Measurements from ENCODE around the gene ARHGEF4. TPM values are rescaled to one million over a fixed set of nuclear protein-coding genes. Genes with fewer than 3 reads are reported as not detected.

Gene ARHGEF4
- total and polyA plus RNA-seq, 10 of the 15 experiments (the other 5 are each of a cell fraction or from before 2014, with no cell fraction given) = 0.02 to 0.24 (median 0.16) TPM; not detected in 6

DNA sequence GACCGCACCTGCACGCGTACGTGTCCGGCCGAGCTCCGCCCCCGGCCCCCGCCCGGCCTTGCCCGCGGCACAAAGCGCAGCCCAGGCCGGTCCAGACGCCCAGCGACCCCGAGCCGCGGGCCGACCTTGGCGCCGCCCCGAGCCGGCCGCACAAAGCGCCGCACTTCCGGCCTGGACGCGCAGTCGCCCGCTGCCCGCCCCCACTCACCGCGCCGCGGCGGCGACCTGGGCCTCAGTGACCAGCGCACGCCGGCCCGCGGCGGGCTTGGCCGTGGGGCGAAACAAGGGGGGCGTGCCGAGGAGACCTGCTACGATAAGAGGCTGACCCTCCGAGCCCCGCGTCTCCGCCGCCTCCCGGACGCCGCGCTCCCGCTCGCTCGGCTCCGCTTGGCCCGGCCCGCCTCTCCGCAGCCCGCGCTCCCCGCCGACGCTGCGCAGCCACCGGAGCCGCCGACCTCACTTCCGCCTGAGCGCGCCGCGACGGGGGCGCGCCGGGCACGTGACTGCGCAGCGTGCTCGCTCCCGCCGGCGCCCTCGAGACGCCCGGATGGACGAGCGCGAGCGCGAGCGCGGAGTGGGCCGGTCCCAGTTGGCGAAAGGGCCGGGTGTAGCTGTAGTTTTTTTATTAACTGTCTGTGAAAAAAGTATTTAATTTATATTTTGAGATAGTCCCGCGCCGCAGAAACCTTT, 256.4 kb downstream of the ARHGEF4 start, which contains the start of gene FAM168B:
Gene FAM168B, minus strand, starts transcription at position 455 of the 690 bp plus-strand sequence. CDS start 10,814 bp downstream, outside the sequence.
- under 1% methylated on average over 88 of the region's 107 CpGs for WGBS (ENCODE audit: insufficient coverage, insufficient replicate concordance, low lambda C conversion rate, missing lambda C conversion rate)
- ChIA-PET POLR2A (interaction anchor here (0.8 to 2.5 kb wide), 3 partner anchors 11 to 19 kb away, joined by 3 to 45 read pairs (median 4); partner anchors contain the start of gene PLEKHB2), RAD21 (ENCODE audit: unreplicated experiment) (interaction anchor here (0.9 to 2.7 kb wide), 3 partner anchors 11 to 37 kb away, joined by 4 to 18 read pairs (median 4); partner anchors contain the start of gene PLEKHB2), CTCF (interaction anchor here (1.2 to 3.9 kb wide), 4 partner anchors 10 to 298 kb away, joined by 3 to 31 read pairs (median 4); partner anchors contain the start of gene PLEKHB2), SMC1A (ENCODE audit: uncharacterized antibody, unreplicated experiment) (interaction anchor here (0.8 to 5.2 kb wide), 6 partner anchors 9 to 436 kb away, joined by 4 to 34 read pairs (median 4); partner anchors contain the start of gene PLEKHB2)
- in situ Hi-C loops (cut with MboI) = no loop called here
- ATAC-seq (peak; percentile 87), FAIRE-seq (no peak), DNase-seq (ENCODE audit: low read depth, low spot score) (peak; percentile 27)
- H3K36me3 ChIP-seq (ENCODE audit: control insufficient read depth in 2 of 2, insufficient read depth in 2 of 2, low read length in 1 of 2) = no peaks in the 10 kb centered on the region
- peak within 1 kb of the TSS; percentile 85 for H3K9ac ChIP-seq (ENCODE audit: control insufficient read depth, insufficient read depth, low read length)
- no peaks in the 10 kb centered on the region for H4K20me1 ChIP-seq (ENCODE audit: control insufficient read depth, insufficient read depth)
- H3K79me2 ChIP-seq (ENCODE audit: control insufficient read depth, insufficient read depth, low read length) = peaks cover 45% of the 10 kb centered on the region
- peak within 1 kb of the TSS; percentile 77 for H3K4me2 ChIP-seq (ENCODE audit: control insufficient read depth, insufficient read depth)
- H3K9me3 ChIP-seq (replicated peaks; ENCODE audit: control insufficient read depth, insufficient read depth, low read length) = no peaks in the 10 kb centered on the region
- no TSS peak for BruUV-seq (replicated peaks)
- H3K4me1 ChIP-seq (ENCODE audit: control insufficient read depth, insufficient read depth, low read length) = peaks cover 3% of the 10 kb centered on the region; the same call in 1 of the 2 replicates
- H3K27me3 ChIP-seq (replicated peaks in 1 of 2; ENCODE audit: control insufficient read depth in 2 of 2, insufficient read depth in 2 of 2, low read length in 1 of 2) = no peaks in the 10 kb centered on the region
- H2AFZ ChIP-seq (ENCODE audit: control insufficient read depth, low read depth, low read length) = peak within 1 kb of the TSS; percentile 79
- intact Hi-C loops (cut with micrococcal nuclease; ENCODE audit: unreplicated experiment) = loop anchor here (10.0 kb wide), 1 partner anchor 402 kb away; the partner anchor contains the start of gene MZT2A
- peak within 1 kb of the TSS; percentile 89 for H3K27ac ChIP-seq (ENCODE audit: control insufficient read depth, insufficient read depth)
- peak within 1 kb of the TSS; percentile 90 for H3K4me3 ChIP-seq
- TF ChIP-seq POLR2AphosphoS5 (IDR thresholded peaks at IDR 0.05; ENCODE audit: low read length) = peak; percentile 82
- 0 out of 2 replicates have a peak, but pooled peaks have one; percentile 4 for TF ChIP-seq MEF2A (IDR thresholded peaks at IDR 0.05; ENCODE audit: insufficient read depth, low read depth, low read length)
- peak; percentile 75; the same call in 1 of the 2 replicates for TF ChIP-seq POLR2AphosphoS2 (IDR thresholded peaks at IDR 0.05; ENCODE audit: low read depth, low read length)
- TF ChIP-seq YY1 (IDR thresholded peaks at IDR 0.05; ENCODE audit: low read depth, low read length) = no peak
- peak; percentile 62 for TF ChIP-seq ZSCAN29 (IDR thresholded peaks at IDR 0.05)
- TF ChIP-seq, protein P1, sequence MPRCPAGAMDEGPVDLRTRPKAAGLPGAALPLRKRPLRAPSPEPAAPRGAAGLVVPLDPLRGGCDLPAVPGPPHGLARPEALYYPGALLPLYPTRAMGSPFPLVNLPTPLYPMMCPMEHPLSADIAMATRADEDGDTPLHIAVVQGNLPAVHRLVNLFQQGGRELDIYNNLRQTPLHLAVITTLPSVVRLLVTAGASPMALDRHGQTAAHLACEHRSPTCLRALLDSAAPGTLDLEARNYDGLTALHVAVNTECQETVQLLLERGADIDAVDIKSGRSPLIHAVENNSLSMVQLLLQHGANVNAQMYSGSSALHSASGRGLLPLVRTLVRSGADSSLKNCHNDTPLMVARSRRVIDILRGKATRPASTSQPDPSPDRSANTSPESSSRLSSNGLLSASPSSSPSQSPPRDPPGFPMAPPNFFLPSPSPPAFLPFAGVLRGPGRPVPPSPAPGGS (IDR thresholded peaks at IDR 0.05; ENCODE audit: borderline replicate concordance, insufficient read depth, low read depth, low read length, poor library complexity, severe bottlenecking) = no peak
- TF ChIP-seq SPI1 (IDR thresholded peaks at IDR 0.05; ENCODE audit: borderline replicate concordance, insufficient read depth, low read depth, low read length) = no peak
- no peak for TF ChIP-seq NRF1 (conservative IDR thresholded peaks at IDR 0.05; ENCODE audit: low read depth, low read length)
- peak; percentile 99 for TF ChIP-seq LARP7 (IDR thresholded peaks at IDR 0.05)
- peak; percentile 30; the same call in 1 of the 2 replicates for TF ChIP-seq CBFB (IDR thresholded peaks at IDR 0.05; ENCODE audit: low read depth)
- TF ChIP-seq, protein P2, sequence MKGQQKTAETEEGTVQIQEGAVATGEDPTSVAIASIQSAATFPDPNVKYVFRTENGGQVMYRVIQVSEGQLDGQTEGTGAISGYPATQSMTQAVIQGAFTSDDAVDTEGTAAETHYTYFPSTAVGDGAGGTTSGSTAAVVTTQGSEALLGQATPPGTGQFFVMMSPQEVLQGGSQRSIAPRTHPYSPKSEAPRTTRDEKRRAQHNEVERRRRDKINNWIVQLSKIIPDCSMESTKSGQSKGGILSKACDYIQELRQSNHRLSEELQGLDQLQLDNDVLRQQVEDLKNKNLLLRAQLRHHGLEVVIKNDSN (IDR thresholded peaks at IDR 0.05; ENCODE audit: borderline replicate concordance, extremely low read length, insufficient read depth, low read depth, low read length) = peak; percentile 97
- no peak for TF ChIP-seq SMC3 (IDR thresholded peaks at IDR 0.05; ENCODE audit: borderline replicate concordance, low read length)
- TF ChIP-seq ZNF384 (IDR thresholded peaks at IDR 0.05; ENCODE audit: borderline replicate concordance, low read depth, low read length) = no peak
- TF ChIP-seq, protein P3, sequence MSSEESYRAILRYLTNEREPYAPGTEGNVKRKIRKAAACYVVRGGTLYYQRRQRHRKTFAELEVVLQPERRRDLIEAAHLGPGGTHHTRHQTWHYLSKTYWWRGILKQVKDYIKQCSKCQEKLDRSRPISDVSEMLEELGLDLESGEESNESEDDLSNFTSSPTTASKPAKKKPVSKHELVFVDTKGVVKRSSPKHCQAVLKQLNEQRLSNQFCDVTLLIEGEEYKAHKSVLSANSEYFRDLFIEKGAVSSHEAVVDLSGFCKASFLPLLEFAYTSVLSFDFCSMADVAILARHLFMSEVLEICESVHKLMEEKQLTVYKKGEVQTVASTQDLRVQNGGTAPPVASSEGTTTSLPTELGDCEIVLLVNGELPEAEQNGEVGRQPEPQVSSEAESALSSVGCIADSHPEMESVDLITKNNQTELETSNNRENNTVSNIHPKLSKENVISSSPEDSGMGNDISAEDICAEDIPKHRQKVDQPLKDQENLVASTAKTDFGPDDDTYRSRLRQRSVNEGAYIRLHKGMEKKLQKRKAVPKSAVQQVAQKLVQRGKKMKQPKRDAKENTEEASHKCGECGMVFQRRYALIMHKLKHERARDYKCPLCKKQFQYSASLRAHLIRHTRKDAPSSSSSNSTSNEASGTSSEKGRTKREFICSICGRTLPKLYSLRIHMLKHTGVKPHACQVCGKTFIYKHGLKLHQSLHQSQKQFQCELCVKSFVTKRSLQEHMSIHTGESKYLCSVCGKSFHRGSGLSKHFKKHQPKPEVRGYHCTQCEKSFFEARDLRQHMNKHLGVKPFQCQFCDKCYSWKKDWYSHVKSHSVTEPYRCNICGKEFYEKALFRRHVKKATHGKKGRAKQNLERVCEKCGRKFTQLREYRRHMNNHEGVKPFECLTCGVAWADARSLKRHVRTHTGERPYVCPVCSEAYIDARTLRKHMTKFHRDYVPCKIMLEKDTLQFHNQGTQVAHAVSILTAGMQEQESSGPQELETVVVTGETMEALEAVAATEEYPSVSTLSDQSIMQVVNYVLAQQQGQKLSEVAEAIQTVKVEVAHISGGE (CRISPR knock-in tag; IDR thresholded peaks at IDR 0.05) = peak; percentile 51; the same call in 1 of the 2 replicates
- no peak for TF ChIP-seq RCOR1 (conservative IDR thresholded peaks at IDR 0.05; ENCODE audit: low read depth, low read length)
- no peak for TF ChIP-seq CHD2 (IDR thresholded peaks at IDR 0.05; ENCODE audit: borderline replicate concordance, low read depth, low read length)
- no peak for TF ChIP-seq NFYA (IDR thresholded peaks at IDR 0.05; ENCODE audit: borderline replicate concordance, low read depth, low read length)
